ENCODE measurements around the gene MDK. TPM values are rescaled to one million over a fixed set of nuclear protein-coding genes. Genes with fewer than 3 reads are reported as not detected.
"Not testable (repeated sequence)": the region's sequence is repeated elsewhere in the genome, so short reads cannot be mapped to it uniquely, and the experiment has no call there.

Gene MDK
- total RNA-seq, 5 donors from 2014 or later (not counting 1 experiment from before 2014, with no cell fraction given): 5.8 to 8.6 (median 8.3) TPM

DNA sequence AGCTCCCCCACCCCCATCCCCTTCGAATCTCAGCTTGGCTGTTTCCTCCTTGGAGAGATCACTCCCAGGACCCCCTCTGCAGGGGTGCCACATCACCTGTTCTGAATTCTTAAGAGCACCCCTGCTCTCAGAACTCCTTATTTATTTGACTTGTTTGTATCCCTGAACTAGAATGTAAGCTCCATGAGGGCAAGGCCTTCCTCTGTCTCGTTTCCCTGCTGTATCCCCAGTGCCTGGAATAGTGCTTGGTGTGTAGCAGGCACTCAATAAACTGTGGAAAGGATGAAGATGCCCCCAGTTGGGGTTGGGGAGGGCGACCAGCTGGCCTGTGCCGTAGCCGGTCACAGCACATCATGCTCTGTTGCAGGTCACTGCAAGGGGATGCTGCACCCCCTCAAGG, 3.6 kb upstream of the MDK start:
- ChIA-PET POLR2A (no interaction called here), CTCF (interaction anchor here (0.6 to 0.9 kb wide), 2 partner anchors 9 to 63 kb away, joined by 3 to 4 read pairs; no protein-coding TSS in a partner anchor)
- H3K4me1 Mint-ChIP-seq: peaks cover 7 to 11% (median 10%) of the 10 kb centered on the region in 3 donors
- WGBS (ENCODE audit: insufficient coverage): 75% methylated on average over 1 of the region's 5 CpGs
- DNase-seq: no peak
- no peaks in the 10 kb centered on the region for H3K9me3 ChIP-seq
- peak overlapping the region in 1 of 2 donors; percentile 17 for H3K27ac Mint-ChIP-seq
- H3K4me1 ChIP-seq (ENCODE audit: control insufficient read depth in 1 of 2, extremely low read depth in 1 of 2, insufficient read depth in 2 of 2, low read length in 2 of 2): peaks cover 6 to 33% of the 10 kb centered on the region in 2 experiments
- no peak for ATAC-seq (replicated peaks in 1 of 4)
- H3K27ac ChIP-seq (ENCODE audit: low read length): no peak overlapping the region
- H3K27me3 ChIP-seq (replicated peaks in 1 of 2; ENCODE audit: control insufficient read depth in 2 of 2, extremely low read depth in 1 of 2, insufficient read depth in 2 of 2, low read length in 1 of 2): peaks cover 0 to 14% of the 10 kb centered on the region in 2 experiments
- peaks cover 0 to 5% of the 10 kb centered on the region in 2 donors for H3K27me3 Mint-ChIP-seq
- no peak overlapping the region for H3K4me3 Mint-ChIP-seq
- H3K4me3 ChIP-seq (ENCODE audit: control insufficient read depth in 1 of 2, extremely low read depth in 1 of 2, low read length in 1 of 2): no peak overlapping the region
- no peaks in the 10 kb centered on the region for H3K9me3 Mint-ChIP-seq
- H3K36me3 Mint-ChIP-seq: peaks cover 25% of the 10 kb centered on the region
- peaks cover 26 to 48% of the 10 kb centered on the region in 2 donors for H3K36me3 ChIP-seq (ENCODE audit: control insufficient read depth in 2 of 2, extremely low read depth in 1 of 2, insufficient read depth in 1 of 2, low read length in 1 of 2)

DNA sequence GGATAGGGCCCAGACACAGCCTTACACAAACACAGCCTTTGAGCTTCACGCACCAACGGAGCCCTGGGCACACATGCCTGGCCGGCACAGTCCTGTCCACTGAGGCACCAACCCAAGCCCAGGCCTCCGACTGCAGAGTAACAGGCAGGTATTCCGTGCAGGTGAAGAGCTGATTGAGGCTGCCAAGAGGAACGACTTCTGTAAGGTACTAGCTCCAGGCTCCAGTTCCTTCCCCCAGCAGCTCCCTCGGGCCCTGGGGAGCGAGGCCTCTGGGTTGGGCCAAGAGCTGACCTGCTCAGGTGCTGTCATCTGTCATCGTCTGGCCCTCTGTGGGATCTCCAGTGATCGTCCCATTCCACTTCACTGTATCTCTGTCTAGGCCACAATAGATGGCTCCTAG, 3.2 kb upstream of the MDK start:
- peaks cover 25 to 46% of the 10 kb centered on the region in 2 donors for H3K36me3 ChIP-seq (ENCODE audit: control insufficient read depth in 2 of 2, extremely low read depth in 1 of 2, insufficient read depth in 1 of 2, low read length in 1 of 2)
- H3K4me1 Mint-ChIP-seq: peaks cover 7 to 11% (median 10%) of the 10 kb centered on the region in 3 donors
- no peaks in the 10 kb centered on the region for H3K9me3 Mint-ChIP-seq
- no peak overlapping the region for H3K27ac ChIP-seq (ENCODE audit: low read length)
- H3K4me1 ChIP-seq (ENCODE audit: control insufficient read depth in 1 of 2, extremely low read depth in 1 of 2, insufficient read depth in 2 of 2, low read length in 2 of 2): peaks cover 6 to 37% of the 10 kb centered on the region in 2 experiments
- ChIA-PET POLR2A (no interaction called here), CTCF (interaction anchor here (0.6 to 0.9 kb wide), 3 partner anchors 9 to 466 kb away, joined by 3 to 4 read pairs (median 3); no protein-coding TSS in a partner anchor)
- H3K27ac Mint-ChIP-seq: peak overlapping the region in 1 of 2 donors; percentile 66
- peaks cover 0 to 19% of the 10 kb centered on the region in 2 experiments for H3K27me3 ChIP-seq (replicated peaks in 1 of 2; ENCODE audit: control insufficient read depth in 2 of 2, extremely low read depth in 1 of 2, insufficient read depth in 2 of 2, low read length in 1 of 2)
- H3K4me3 Mint-ChIP-seq: peak overlapping the region in 1 of 3 donors; percentile 50
- H3K27me3 Mint-ChIP-seq: peaks cover 0 to 6% of the 10 kb centered on the region in 2 donors
- WGBS (ENCODE audit: insufficient coverage): 92% methylated on average over 8 of the region's 10 CpGs
- DNase-seq (no peak), ATAC-seq (replicated peaks in 1 of 4) (no peak)
- H3K36me3 Mint-ChIP-seq: peaks cover 25% of the 10 kb centered on the region
- H3K9me3 ChIP-seq: no peaks in the 10 kb centered on the region
- no peak overlapping the region for H3K4me3 ChIP-seq (ENCODE audit: control insufficient read depth in 1 of 2, extremely low read depth in 1 of 2, low read length in 1 of 2)

DNA sequence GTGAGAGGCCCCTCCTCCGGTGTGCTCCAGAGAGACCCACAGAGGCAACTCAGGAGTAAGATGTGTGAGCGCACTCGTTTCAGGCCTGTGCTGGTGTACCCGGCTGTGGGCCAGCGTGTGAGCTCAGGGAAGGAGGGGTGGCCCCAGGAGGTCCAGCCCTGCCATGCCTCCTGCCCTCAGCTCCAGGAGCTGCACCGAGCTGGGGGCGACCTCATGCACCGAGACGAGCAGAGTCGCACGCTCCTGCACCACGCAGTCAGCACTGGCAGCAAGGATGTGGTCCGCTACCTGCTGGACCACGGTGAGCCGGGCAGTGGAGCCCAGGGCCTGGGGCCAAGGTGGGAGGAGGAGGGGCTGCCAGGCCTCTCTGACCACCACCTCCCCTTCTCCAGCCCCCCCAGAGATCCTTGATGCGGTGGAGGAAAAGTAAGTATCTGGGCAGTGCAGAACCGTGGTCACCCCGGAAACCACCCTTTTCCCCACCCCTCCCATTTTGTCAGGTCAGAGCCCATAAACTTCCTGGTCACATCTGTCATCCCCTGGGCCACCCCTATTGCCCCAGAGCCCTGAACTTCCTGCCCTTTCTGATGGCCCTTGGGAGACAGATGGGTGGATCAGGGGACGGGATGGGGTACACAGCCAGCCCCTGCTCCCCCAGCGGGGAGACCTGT, 2.5 kb upstream of the MDK start:
- peaks cover 23% of the 10 kb centered on the region for H3K36me3 Mint-ChIP-seq
- Histone ChIP-seq H3K4me1 (ENCODE audit: control insufficient read depth in 1 of 2, extremely low read depth in 1 of 2, insufficient read depth in 2 of 2, low read length in 2 of 2) (peaks cover 6 to 37% of the 10 kb centered on the region in 2 experiments), H3K27ac (ENCODE audit: low read length) (peak overlapping the region; percentile 29), H3K9me3 (no peaks in the 10 kb centered on the region), H3K36me3 (ENCODE audit: control insufficient read depth in 2 of 2, extremely low read depth in 1 of 2, insufficient read depth in 1 of 2, low read length in 1 of 2) (peaks cover 19 to 41% of the 10 kb centered on the region in 2 donors), H3K4me3 (ENCODE audit: control insufficient read depth in 1 of 2, extremely low read depth in 1 of 2, low read length in 1 of 2) (no peak overlapping the region), H3K27me3 (replicated peaks in 1 of 2; ENCODE audit: control insufficient read depth in 2 of 2, extremely low read depth in 1 of 2, insufficient read depth in 2 of 2, low read length in 1 of 2) (peaks cover 0 to 26% of the 10 kb centered on the region in 2 experiments)
- peak overlapping the region; percentile 31 to 50 (median 41) for H3K4me3 Mint-ChIP-seq
- DNase-seq (no peak), ATAC-seq (replicated peaks in 1 of 4) (no peak)
- 82% methylated on average over 8 of the region's 20 CpGs for WGBS (ENCODE audit: insufficient coverage)
- peaks cover 7 to 11% (median 10%) of the 10 kb centered on the region in 3 donors for H3K4me1 Mint-ChIP-seq
- H3K27ac Mint-ChIP-seq: peak overlapping the region; percentile 74 to 78
- ChIA-PET POLR2A (no interaction called here), CTCF (interaction anchor here (0.6 to 0.9 kb wide), 3 partner anchors 8 to 465 kb away, joined by 3 to 4 read pairs (median 3); no protein-coding TSS in a partner anchor)
- H3K9me3 Mint-ChIP-seq: no peaks in the 10 kb centered on the region
- H3K27me3 Mint-ChIP-seq: peaks cover 0 to 10% of the 10 kb centered on the region in 2 donors

DNA sequence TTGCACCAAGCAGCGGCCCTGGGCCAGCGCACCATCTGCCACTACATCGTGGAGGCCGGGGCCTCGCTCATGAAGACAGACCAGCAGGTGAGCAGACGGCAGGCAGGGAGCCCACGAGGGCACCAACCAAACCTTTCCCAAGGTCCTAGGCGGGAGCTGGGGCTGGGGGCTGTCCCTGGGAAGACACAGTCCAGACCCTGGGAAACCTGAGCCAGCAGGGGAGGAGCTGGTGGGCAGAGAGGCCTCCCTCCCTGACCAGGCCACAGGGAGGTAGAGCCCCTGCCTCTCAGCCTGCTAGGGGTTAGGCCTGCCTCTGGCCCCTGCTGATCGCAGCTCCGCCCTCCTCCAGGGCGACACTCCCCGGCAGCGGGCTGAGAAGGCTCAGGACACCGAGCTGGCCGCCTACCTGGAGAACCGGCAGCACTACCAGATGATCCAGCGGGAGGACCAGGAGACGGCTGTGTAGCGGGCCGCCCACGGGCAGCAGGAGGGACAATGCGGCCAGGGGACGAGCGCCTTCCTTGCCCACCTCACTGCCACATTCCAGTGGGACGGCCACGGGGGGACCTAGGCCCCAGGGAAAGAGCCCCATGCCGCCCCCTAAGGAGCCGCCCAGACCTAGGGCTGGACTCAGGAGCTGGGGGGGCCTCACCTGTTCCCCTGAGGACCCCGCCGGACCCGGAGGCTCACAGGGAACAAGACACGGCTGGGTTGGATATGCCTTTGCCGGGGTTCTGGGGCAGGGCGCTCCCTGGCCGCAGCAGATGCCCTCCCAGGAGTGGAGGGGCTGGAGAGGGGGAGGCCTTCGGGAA, 1.8 kb upstream of the MDK start:
- H3K36me3 Mint-ChIP-seq: peaks cover 23% of the 10 kb centered on the region
- ATAC-seq (replicated peaks in 1 of 4) (peak in 2 of 4 experiments; percentile 8), DNase-seq (peak in 2 of 35 experiments; percentile 20 to 21)
- Histone ChIP-seq H3K4me1 (ENCODE audit: control insufficient read depth in 1 of 2, extremely low read depth in 1 of 2, insufficient read depth in 2 of 2, low read length in 2 of 2) (peaks cover 6 to 37% of the 10 kb centered on the region in 2 experiments), H3K36me3 (ENCODE audit: control insufficient read depth in 2 of 2, extremely low read depth in 1 of 2, insufficient read depth in 1 of 2, low read length in 1 of 2) (peaks cover 19 to 34% of the 10 kb centered on the region in 2 donors), H3K27me3 (replicated peaks in 1 of 2; ENCODE audit: control insufficient read depth in 2 of 2, extremely low read depth in 1 of 2, insufficient read depth in 2 of 2, low read length in 1 of 2) (peaks cover 0 to 33% of the 10 kb centered on the region in 2 experiments), H3K27ac (ENCODE audit: low read length) (peak overlapping the region; percentile 29)
- WGBS (ENCODE audit: insufficient coverage): 60% methylated on average over 3 of the region's 36 CpGs
- H3K9me3 Mint-ChIP-seq; H3K9me3 ChIP-seq; H3K4me3 ChIP-seq (ENCODE audit: control insufficient read depth in 1 of 2, extremely low read depth in 1 of 2, low read length in 1 of 2); POLR2A ChIA-PET: not testable (repeated sequence)
- H3K27ac Mint-ChIP-seq: peak overlapping the region; percentile 74 to 78
- peaks cover 0 to 15% of the 10 kb centered on the region in 2 donors for H3K27me3 Mint-ChIP-seq
- peaks cover 7 to 11% (median 10%) of the 10 kb centered on the region in 3 donors for H3K4me1 Mint-ChIP-seq
- CTCF ChIA-PET: interaction anchor here in 1 of 2 donors (0.6 kb wide), 1 partner anchor 535 kb away, joined by 3 read pairs; no protein-coding TSS in a partner anchor
- H3K4me3 Mint-ChIP-seq: peak overlapping the region; percentile 31 to 82 (median 41)

DNA sequence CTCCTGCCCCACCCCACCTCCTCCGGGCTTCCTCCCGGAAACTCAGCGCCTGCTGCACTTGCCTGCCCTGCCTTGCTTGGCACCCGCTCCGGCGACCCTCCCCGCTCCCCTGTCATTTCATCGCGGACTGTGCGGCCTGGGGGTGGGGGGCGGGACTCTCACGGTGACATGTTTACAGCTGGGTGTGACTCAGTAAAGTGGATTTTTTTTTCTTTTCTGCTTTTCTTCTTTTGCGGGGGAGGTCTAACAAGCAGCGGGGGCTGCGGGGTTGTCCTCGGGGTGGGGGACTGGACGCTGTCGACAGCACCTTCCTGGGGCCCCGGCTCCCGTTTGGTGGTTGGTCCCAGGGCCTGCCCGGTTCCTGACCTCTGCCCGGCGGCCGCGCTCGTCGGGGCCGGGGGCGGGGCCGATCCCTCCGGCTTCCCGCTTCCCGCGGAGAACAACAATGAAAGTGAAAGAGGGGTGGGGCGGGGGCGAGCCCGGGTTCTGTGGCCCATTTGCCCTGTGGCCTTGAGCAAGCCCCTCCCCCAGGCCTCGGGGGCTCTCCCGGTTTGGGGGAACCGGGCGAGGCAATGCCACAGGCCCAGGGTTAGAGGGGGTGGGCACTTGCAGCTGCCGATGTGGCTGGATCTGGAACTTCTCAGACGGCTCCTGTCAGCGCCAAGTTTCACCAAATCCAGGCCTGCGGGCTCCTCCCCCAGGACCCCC, 975 bp upstream of the MDK start:
- H3K36me3 Mint-ChIP-seq: peaks cover 17% of the 10 kb centered on the region
- Histone ChIP-seq H3K27ac (ENCODE audit: low read length) (peak overlapping the region; percentile 38), H3K36me3 (ENCODE audit: control insufficient read depth in 2 of 2, extremely low read depth in 1 of 2, insufficient read depth in 1 of 2, low read length in 1 of 2) (peaks cover 15 to 26% of the 10 kb centered on the region in 2 donors), H3K4me3 (ENCODE audit: control insufficient read depth in 1 of 2, extremely low read depth in 1 of 2, low read length in 1 of 2) (peak overlapping the region; percentile 67 to 77), H3K4me1 (ENCODE audit: control insufficient read depth in 1 of 2, extremely low read depth in 1 of 2, insufficient read depth in 2 of 2, low read length in 2 of 2) (peaks cover 6 to 37% of the 10 kb centered on the region in 2 experiments), H3K9me3 (no peaks in the 10 kb centered on the region), H3K27me3 (replicated peaks in 1 of 2; ENCODE audit: control insufficient read depth in 2 of 2, extremely low read depth in 1 of 2, insufficient read depth in 2 of 2, low read length in 1 of 2) (peaks cover 0 to 41% of the 10 kb centered on the region in 2 experiments)
- no peaks in the 10 kb centered on the region for H3K9me3 Mint-ChIP-seq
- CTCF ChIA-PET: interaction anchor here in 1 of 2 donors (0.5 to 0.6 kb wide), 2 partner anchors 28 to 536 kb away, joined by 3 read pairs; no protein-coding TSS in a partner anchor
- H3K27me3 Mint-ChIP-seq: peaks cover 0 to 22% of the 10 kb centered on the region in 2 donors
- DNase-seq (peak in 15 of 35 experiments; percentile 21 to 59 (median 36)), ATAC-seq (replicated peaks in 1 of 4) (peak; percentile 32 to 55 (median 39))
- peak overlapping the region; percentile 72 to 82 (median 79) for H3K4me3 Mint-ChIP-seq
- WGBS (ENCODE audit: insufficient coverage): 0% methylated on average over 27 of the region's 45 CpGs
- peak overlapping the region; percentile 84 to 85 for H3K27ac Mint-ChIP-seq
- POLR2A ChIA-PET: no interaction called here
- H3K4me1 Mint-ChIP-seq: peaks cover 7 to 11% (median 10%) of the 10 kb centered on the region in 3 donors
